ENCODE data around the gene GFRA1.

- TF ChIP-seq CTCF (IDR thresholded peaks at IDR 0.05 in 8 of 11, conservative IDR thresholded peaks at IDR 0.05 in 3 of 11) (no peak), POLR2A (IDR thresholded peaks at IDR 0.05) (no peak)
Measured at GRCh38 chr10:116056445-116057293, 216.3 kb downstream of the GFRA1 start.

All from spleen (tissue), 7 donors.